Measurements from ENCODE around the gene LAYN. TPM values are rescaled to one million over a fixed set of nuclear protein-coding genes. Genes with fewer than 3 reads are reported as not detected.

LAYN gene
- total and polyA plus RNA-seq, 2 of the 4 experiments (the other 2 are of a cell fraction) = 92.5 to 118 TPM

GRCh38 chr11:111602865-111603610, 62.5 kb downstream of the LAYN start:
- Histone ChIP-seq H3K23ac (ENCODE audit: low read depth, low read length) (peak overlapping the region; percentile 99), H3K27ac (ENCODE audit: insufficient read depth, low read length) (peak overlapping the region; percentile 97), H2AK9ac (replicated peaks; ENCODE audit: low read depth, low read length, poor library complexity) (peak overlapping the region; percentile 50), H3K4ac (ENCODE audit: low read depth, low read length) (peak overlapping the region; percentile 73), H3K27me3 (ENCODE audit: control insufficient read depth, insufficient read depth, low read length) (no peaks in the 10 kb centered on the region), H3K9me3 (ENCODE audit: control insufficient read depth, insufficient read depth, low read length) (no peaks in the 10 kb centered on the region), H2BK120ac (ENCODE audit: low read depth, low read length) (no peak overlapping the region; the same call in 1 of the 2 replicates), H4K20me1 (ENCODE audit: insufficient read depth, low read length) (peaks cover 28% of the 10 kb centered on the region; the same call in 1 of the 2 replicates), H3K4me3 (ENCODE audit: insufficient read depth, low read depth, low read length) (peak overlapping the region; percentile 94), H4K8ac (ENCODE audit: low read depth in 2 of 2, low read length in 2 of 2) (peak overlapping the region in 1 of 2 experiments; percentile 35; a peak in 2 of 4 replicates), H2AK5ac (ENCODE audit: low read depth, low read length) (0 out of 2 replicates have a peak overlapping the region, but pooled peaks have one; percentile 45), H2BK15ac (ENCODE audit: low read depth, low read length) (no peak overlapping the region; the same call in 2 of the 3 replicates), H3K9ac (ENCODE audit: low read depth, low read length) (peak overlapping the region; percentile 90), H3K56ac (ENCODE audit: extremely low read depth, insufficient read depth, low read length) (peak overlapping the region; percentile 72), H3K9me1 (ENCODE audit: insufficient read depth, low read length) (peaks cover 2% of the 10 kb centered on the region), H3K4me2 (ENCODE audit: low read depth, low read length) (peak overlapping the region; percentile 98), H3K14ac (replicated peaks; ENCODE audit: low read depth, low read length) (peak overlapping the region; percentile 92), H2BK5ac (ENCODE audit: low read depth, low read length, poor library complexity, severe bottlenecking) (peak overlapping the region; percentile 89), H3K18ac (ENCODE audit: low read depth, low read length) (peak overlapping the region; percentile 62), H4K91ac (ENCODE audit: insufficient read depth, low read depth, low read length) (peak overlapping the region; percentile 44; the same call in 1 of the 2 replicates), H4K5ac (ENCODE audit: low read depth, low read length) (0 out of 2 replicates have a peak overlapping the region, but pooled peaks have one; percentile 14), H3K36me3 (ENCODE audit: control insufficient read depth, insufficient read depth, low read length) (no peaks in the 10 kb centered on the region), H3K4me1 (ENCODE audit: control insufficient read depth, insufficient read depth, low read length) (peaks cover 3% of the 10 kb centered on the region; the same call in 1 of the 2 replicates), H3K79me1 (ENCODE audit: low read depth in 1 of 2, low read length in 2 of 2) (peaks cover 0 to 22% of the 10 kb centered on the region in 2 experiments; a peak in 3 of 4 replicates), H2BK20ac (ENCODE audit: low read depth, low read length) (no peak overlapping the region), H2AFZ (replicated peaks; ENCODE audit: low read length, poor library complexity) (peak overlapping the region; percentile 96)
- in situ Hi-C loops (cut with MboI; ENCODE audit: low sequenced_read_pairs) = loop anchor here (5.0 kb wide), 1 partner anchor 174 kb away; no protein-coding TSS in a partner anchor
- intact Hi-C loops (cut with micrococcal nuclease) = loop anchor here (1.0 to 10.0 kb wide), 5 partner anchors 92 to 238 kb away; partner anchors contain the start of gene PPP2R1B
- TF ChIP-seq RAD21 (IDR thresholded peaks at IDR 0.05; ENCODE audit: low read length) (0 out of 2 replicates have a peak, but pooled peaks have one; percentile 11), RFX5 (IDR thresholded peaks at IDR 0.05; ENCODE audit: low read depth, low read length) (no peak), FOS (IDR thresholded peaks at IDR 0.05; ENCODE audit: low read depth, low read length) (no peak), RCOR1 (IDR thresholded peaks at IDR 0.05; ENCODE audit: insufficient replicate concordance, low read length) (no peak), BHLHE40 (IDR thresholded peaks at IDR 0.05; ENCODE audit: low read depth, low read length) (no peak), SMC3 (IDR thresholded peaks at IDR 0.05; ENCODE audit: low read depth, low read length) (no peak), MAFK (IDR thresholded peaks at IDR 0.05; ENCODE audit: low read depth, low read length) (no peak)
- WGBS, 2 experiments (ENCODE audit: extremely low coverage in 2 of 2, insufficient read length in 1 of 2) = 0% methylated on average over 3 of the region's 44 CpGs; no CpG with 5 or more reads in 1 of the 2 experiments
- ATAC-seq (ENCODE audit: low read depth) (peak; percentile 4; the same call in 1 of the 2 replicates), DNase-seq (peak; percentile 43)
- BruUV-seq (replicated peaks) = no TSS peak
- CTCF ChIA-PET = interaction anchor here (0.9 to 2.6 kb wide), 4 partner anchors 9 to 194 kb away, joined by 3 to 15 read pairs (median 6); partner anchors contain the start of gene PPP2R1B
- dilution Hi-C loops (cut with HindIII; ENCODE audit: low sequenced_read_pairs, unreplicated experiment) = no loop called here
- POLR2A ChIA-PET (ENCODE audit: unreplicated experiment) = interaction anchor here (0.6 kb wide), 1 partner anchor 125 kb away, joined by 3 read pairs; no protein-coding TSS in a partner anchor

Measured in IMR-90 (cell line).